ENCODE results near the gene HLA-F. TPM values are rescaled to one million over a fixed set of nuclear protein-coding genes. Genes with fewer than 3 reads are reported as not detected.

HLA-F gene
- 10 to 100 TPM in 3 of 4 donors, 1 to 10 TPM in 1; 8.7 to 56.1 (median 31.0) TPM for total RNA-seq

- 0% methylated on average over 3 to 12 of the region's 26 CpGs for WGBS, 2 donors
- no peak for DNase-seq
- H3K27ac ChIP-seq, result peak within 1 kb of the TSS; percentile 78 to 95 (median 88)
- no peaks in the 10 kb centered on the region for H3K27me3 ChIP-seq
- H3K4me3 ChIP-seq, result peak within 1 kb of the TSS; percentile 53 to 98 (median 80)
- H3K36me3 ChIP-seq, result peaks cover 0 to 33% (median 13%) of the 10 kb centered on the region in 3 donors
- no peaks in the 10 kb centered on the region for H3K9me3 ChIP-seq
- intact Hi-C loops (cut with DNase I), result no loop called here
- peaks cover 10 to 33% (median 16%) of the 10 kb centered on the region in 3 donors for H3K4me1 ChIP-seq
- TF ChIP-seq POLR2A (IDR thresholded peaks at IDR 0.05), result peak in 2 of 4 donors; percentile 63 to 86
- no peak for TF ChIP-seq CTCF (IDR thresholded peaks at IDR 0.05)
Observed at GRCh38 chr6:29723262-29723665, at the start of gene HLA-F. HLA-F (plus strand) TSS chr6:29723434; CDS start chr6:29723464, 30 bp downstream.

- Histone ChIP-seq H3K4me1 (no peaks in the 10 kb centered on the region), H3K9me3 (no peaks in the 10 kb centered on the region), H3K4me3 (no peak overlapping the region), H3K27ac (no peak overlapping the region), H3K27me3 (peaks cover 0 to 17% (median 0%) of the 10 kb centered on the region in 4 donors), H3K36me3 (no peaks in the 10 kb centered on the region)
- WGBS, 2 donors, result 93% methylated on average over 4 to 5 of the region's 5 CpGs
- intact Hi-C loops (cut with DNase I), result no loop called here
- no peak for TF ChIP-seq POLR2A (IDR thresholded peaks at IDR 0.05)
- TF ChIP-seq CTCF (IDR thresholded peaks at IDR 0.05), result no peak
- DNase-seq, result no peak
Observed at GRCh38 chr6:29674008-29674407, 49.2 kb upstream of the HLA-F start.

- no peaks in the 10 kb centered on the region for H3K4me1 ChIP-seq
- TF ChIP-seq CTCF (IDR thresholded peaks at IDR 0.05), result no peak
- no peak for TF ChIP-seq POLR2A (IDR thresholded peaks at IDR 0.05)
- H3K36me3 ChIP-seq, result no peaks in the 10 kb centered on the region
- H3K27me3 ChIP-seq, result peaks cover 0 to 18% (median 0%) of the 10 kb centered on the region in 4 donors
- no peaks in the 10 kb centered on the region for H3K9me3 ChIP-seq
- WGBS, 2 donors, result 75 to 92% methylated on average over 1 of the region's 1 CpG
- intact Hi-C loops (cut with DNase I), result no loop called here
- no peak overlapping the region for H3K4me3 ChIP-seq
- no peak overlapping the region for H3K27ac ChIP-seq
- no peak for DNase-seq
Observed at GRCh38 chr6:29675561-29675960, 47.7 kb upstream of the HLA-F start.

GRCh38 chr6:29676981-29677601, 46.1 kb upstream of the HLA-F start:
- intact Hi-C loops (cut with DNase I), result no loop called here
- 14 to 43% methylated on average over 1 to 2 of the region's 2 CpGs for WGBS, 2 donors
- no peak for TF ChIP-seq CTCF (IDR thresholded peaks at IDR 0.05)
- Histone ChIP-seq H3K27me3 (peaks cover 0 to 13% (median 0%) of the 10 kb centered on the region in 4 donors), H3K4me3 (no peak overlapping the region), H3K36me3 (no peaks in the 10 kb centered on the region), H3K4me1 (no peaks in the 10 kb centered on the region), H3K27ac (no peak overlapping the region), H3K9me3 (no peaks in the 10 kb centered on the region)
- no peak for DNase-seq

GRCh38 chr6:29678114-29678513, 45.1 kb upstream of the HLA-F start:
- DNase-seq, result no peak
- no peak for TF ChIP-seq CTCF (IDR thresholded peaks at IDR 0.05)
- no peak for TF ChIP-seq POLR2A (IDR thresholded peaks at IDR 0.05)
- H3K4me3 ChIP-seq, result no peak overlapping the region
- intact Hi-C loops (cut with DNase I), result no loop called here
- H3K9me3 ChIP-seq, result no peaks in the 10 kb centered on the region
- H3K4me1 ChIP-seq, result no peaks in the 10 kb centered on the region
- H3K27me3 ChIP-seq, result peaks cover 0 to 13% (median 0%) of the 10 kb centered on the region in 4 donors
- H3K27ac ChIP-seq, result no peak overlapping the region
- WGBS, 2 donors, result 51 to 57% methylated on average over 5 of the region's 5 CpGs
- H3K36me3 ChIP-seq, result no peaks in the 10 kb centered on the region

Measured in esophagus squamous epithelium (tissue), 5 donors.